Peyer's patch (tissue), 4 donors: Measurements from ENCODE around the gene TMEM179B.

Experiments used
- POLR2A ChIP-seq, 2 donors: fragments of 450-650 bp; IDR thresholded peaks; one replicate each; pipeline ENCODE4 v1.5.1; 2017; ENCODE audit warnings: antibody characterized with exemption in 2 of 2, mild to moderate bottlenecking in 2 of 2, moderate library complexity in 2 of 2
- TF ChIP-seq, protein P1 (sequence below), 6 experiments: fragments of 450-650 bp in 4 of 6; fragments of 200-600 bp in 2 of 6; sonication (generic) in 1 of 6; IDR thresholded peaks; one replicate each; pipeline ENCODE4 v1.5.1; 2017 to 2019; ENCODE audit warnings: antibody characterized with exemption in 6 of 6, mild to moderate bottlenecking in 3 of 6, moderate library complexity in 1 of 6

DNA sequence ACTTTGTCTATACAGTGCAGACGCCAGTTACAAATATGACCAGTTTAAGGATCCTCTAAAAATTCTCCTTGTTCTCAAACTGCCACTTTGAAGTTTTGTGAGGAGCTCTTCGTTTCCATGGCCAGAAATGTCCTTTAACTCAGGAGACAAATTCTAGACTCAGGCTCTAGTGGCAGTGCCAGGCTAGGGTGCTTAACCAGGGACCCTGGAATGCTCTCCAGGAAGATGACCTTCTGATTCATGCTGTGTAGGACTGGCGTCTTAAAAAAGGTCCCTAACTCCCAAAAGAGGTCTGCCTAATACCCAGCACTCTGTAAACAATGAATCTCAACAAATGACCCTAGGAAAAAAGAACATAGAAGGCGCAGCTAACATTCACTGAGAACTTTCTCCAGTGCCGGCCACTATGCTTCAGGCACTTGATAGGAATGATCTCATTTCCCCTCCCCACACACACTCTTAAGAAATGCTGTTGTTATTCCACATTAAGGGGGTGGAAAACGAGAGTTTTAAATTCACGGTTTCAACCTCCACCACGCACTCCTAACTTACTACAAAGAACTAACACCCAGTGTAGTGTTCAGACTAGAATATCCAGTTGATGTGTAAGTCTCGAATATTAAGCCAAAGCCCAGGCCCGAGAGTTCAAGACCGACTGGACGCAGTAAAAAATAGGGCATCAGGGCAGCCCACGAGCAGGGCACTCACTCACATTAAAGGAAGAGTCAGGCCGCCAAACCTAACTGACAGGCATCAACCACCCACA is 17.3 kb downstream of the TMEM179B start:
- TF ChIP-seq, protein P1, sequence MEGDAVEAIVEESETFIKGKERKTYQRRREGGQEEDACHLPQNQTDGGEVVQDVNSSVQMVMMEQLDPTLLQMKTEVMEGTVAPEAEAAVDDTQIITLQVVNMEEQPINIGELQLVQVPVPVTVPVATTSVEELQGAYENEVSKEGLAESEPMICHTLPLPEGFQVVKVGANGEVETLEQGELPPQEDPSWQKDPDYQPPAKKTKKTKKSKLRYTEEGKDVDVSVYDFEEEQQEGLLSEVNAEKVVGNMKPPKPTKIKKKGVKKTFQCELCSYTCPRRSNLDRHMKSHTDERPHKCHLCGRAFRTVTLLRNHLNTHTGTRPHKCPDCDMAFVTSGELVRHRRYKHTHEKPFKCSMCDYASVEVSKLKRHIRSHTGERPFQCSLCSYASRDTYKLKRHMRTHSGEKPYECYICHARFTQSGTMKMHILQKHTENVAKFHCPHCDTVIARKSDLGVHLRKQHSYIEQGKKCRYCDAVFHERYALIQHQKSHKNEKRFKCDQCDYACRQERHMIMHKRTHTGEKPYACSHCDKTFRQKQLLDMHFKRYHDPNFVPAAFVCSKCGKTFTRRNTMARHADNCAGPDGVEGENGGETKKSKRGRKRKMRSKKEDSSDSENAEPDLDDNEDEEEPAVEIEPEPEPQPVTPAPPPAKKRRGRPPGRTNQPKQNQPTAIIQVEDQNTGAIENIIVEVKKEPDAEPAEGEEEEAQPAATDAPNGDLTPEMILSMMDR (IDR thresholded peaks at IDR 0.05), result no peak
- TF ChIP-seq POLR2A (IDR thresholded peaks at IDR 0.05), result no peak
